A673 (cell line): ENCODE data around the gene CCDC57. TPM values are rescaled to one million over a fixed set of nuclear protein-coding genes. Genes with fewer than 3 reads are reported as not detected.

Experiments used
- BruUV-seq: library from RNA; stranded (reverse); fragments of 400-500 nt; replicated peaks from 2 replicates; lab custom pipeline; 2021; lab: Mats Ljungman, UMichigan
- CTCF ChIA-PET: fragments of 300-600 bp; sonication (Branson Sonifier 250); formaldehyde crosslinking; loops from one replicate; lab custom pipeline; 2022; ENCODE audit warnings: antibody characterized with exemption; lab: Charles Lee
- POLR2A ChIA-PET: fragments of 300-600 bp; sonication (Branson Sonifier 250); formaldehyde crosslinking; loops from one replicate; lab custom pipeline; 2022; ENCODE audit warnings: antibody characterized with exemption; ENCODE audit not compliant: low non-redundant PET; lab: Charles Lee
- DNase-seq: peaks from one replicate; pipeline ENCODE4 v3.0.0-alpha.2; 2015; ENCODE audit warnings: low spot score
- H3K27ac ChIP-seq: fragments of 200-600 bp; sonication (generic); 2 replicates; pipeline ENCODE4 v1.5.1; 2016; ENCODE audit warnings: mixed run types, low read depth, mild to moderate bottlenecking, mixed read lengths, antibody characterized with exemption, low read length; ENCODE audit not compliant: poor library complexity, severe bottlenecking
- H3K27me3 ChIP-seq: fragments of 200-600 bp; sonication (generic); replicated peaks from 2 replicates; pipeline ENCODE4 v1.6.1; 2017; ENCODE audit warnings: mixed run types, low read depth, mild to moderate bottlenecking, mixed read lengths, antibody characterized with exemption, low read length; ENCODE audit not compliant: insufficient read depth, poor library complexity
- H3K36me3 ChIP-seq: fragments of 200-600 bp; sonication (generic); 2 replicates; pipeline ENCODE4 v1.6.1; 2016; ENCODE audit warnings: mixed run types, mild to moderate bottlenecking, mixed read lengths, antibody characterized with exemption, low read length; ENCODE audit not compliant: insufficient read depth, poor library complexity, severe bottlenecking
- H3K4me1 ChIP-seq: fragments of 200-600 bp; sonication (generic); 2 replicates; pipeline ENCODE4 v1.6.1; 2017; ENCODE audit warnings: mixed run types, mild to moderate bottlenecking, mixed read lengths, antibody characterized with exemption, low read length; ENCODE audit not compliant: insufficient read depth, poor library complexity, severe bottlenecking
- H3K4me3 ChIP-seq: fragments of 200-600 bp; sonication (generic); 2 replicates; pipeline ENCODE4 v1.5.1; 2016; ENCODE audit warnings: low read depth, mixed run types, mild to moderate bottlenecking, mixed read lengths, low read length; ENCODE audit not compliant: poor library complexity, severe bottlenecking
- H3K9me3 ChIP-seq: fragments of 200-600 bp; sonication (generic); 2 replicates; pipeline ENCODE4 v1.6.1; 2016; ENCODE audit warnings: mixed run types, low read depth, mild to moderate bottlenecking, mixed read lengths, antibody characterized with exemption, low read length; ENCODE audit not compliant: poor library complexity, severe bottlenecking
- EZH2 ChIP-seq: fragments of 200-600 bp; sonication (generic); IDR thresholded peaks from 2 replicates; pipeline ENCODE4 v1.6.1; 2017; ENCODE audit warnings: borderline replicate concordance, low read depth, mild to moderate bottlenecking, mixed read lengths, antibody characterized with exemption, low read length; ENCODE audit not compliant: poor library complexity, severe bottlenecking
- intact Hi-C: fragments of 100-400 bp; cut with micrococcal nuclease; formaldehyde crosslinking; loops from one replicate; pipeline ENCODE4 v1.10.0; 2022; ENCODE audit not compliant: unreplicated experiment
- total RNA-seq: library from RNA; stranded (reverse); gene quantifications from 2 replicates; pipeline ENCODE4 v1.2.3, GENCODE V29; 2021
- TF ChIP-seq, protein P1 (sequence below): fragments of 300-800, 200-600 bp; sonication (generic); conservative IDR thresholded peaks from 2 replicates; pipeline ENCODE4 v1.5.1; 2017; ENCODE audit warnings: low read depth, mild to moderate bottlenecking, antibody characterized with exemption, low read length, moderate library complexity, mixed read lengths

CCDC57 gene
- total RNA-seq, 1 experiment from 2014 or later = 43.6 TPM

DNA sequence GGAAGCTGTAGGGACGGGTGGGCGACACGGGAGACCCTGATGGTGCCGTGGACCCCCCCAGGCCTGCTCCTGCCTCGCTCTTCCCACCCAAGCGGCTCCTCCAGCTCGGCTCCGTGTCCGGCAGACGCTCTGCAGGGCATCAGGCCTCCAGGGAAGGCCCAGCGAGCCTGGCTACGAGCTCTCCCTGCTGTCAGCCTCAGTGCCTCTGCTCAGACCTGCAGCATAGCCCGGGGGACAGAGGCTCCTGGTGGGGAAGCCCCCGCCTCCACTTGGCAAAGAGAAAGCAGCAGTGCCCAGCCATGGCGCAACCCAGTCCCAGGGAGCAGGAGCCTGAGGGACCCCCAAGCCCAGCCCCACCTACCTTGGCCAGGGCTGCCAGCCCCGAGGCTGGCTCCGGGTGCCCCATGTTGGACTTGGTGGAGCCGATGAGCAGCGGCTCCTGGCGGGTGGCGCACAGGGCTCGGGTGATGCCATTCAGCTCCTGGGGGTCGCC, 120.5 kb downstream of the CCDC57 start:
- peaks cover 96% of the 10 kb centered on the region for H3K36me3 ChIP-seq
- H3K27me3 ChIP-seq = no peaks in the 10 kb centered on the region
- peaks cover 13% of the 10 kb centered on the region for H3K4me1 ChIP-seq
- H3K27ac ChIP-seq = no peak overlapping the region
- no peak for TF ChIP-seq EZH2
- TF ChIP-seq, protein P1, sequence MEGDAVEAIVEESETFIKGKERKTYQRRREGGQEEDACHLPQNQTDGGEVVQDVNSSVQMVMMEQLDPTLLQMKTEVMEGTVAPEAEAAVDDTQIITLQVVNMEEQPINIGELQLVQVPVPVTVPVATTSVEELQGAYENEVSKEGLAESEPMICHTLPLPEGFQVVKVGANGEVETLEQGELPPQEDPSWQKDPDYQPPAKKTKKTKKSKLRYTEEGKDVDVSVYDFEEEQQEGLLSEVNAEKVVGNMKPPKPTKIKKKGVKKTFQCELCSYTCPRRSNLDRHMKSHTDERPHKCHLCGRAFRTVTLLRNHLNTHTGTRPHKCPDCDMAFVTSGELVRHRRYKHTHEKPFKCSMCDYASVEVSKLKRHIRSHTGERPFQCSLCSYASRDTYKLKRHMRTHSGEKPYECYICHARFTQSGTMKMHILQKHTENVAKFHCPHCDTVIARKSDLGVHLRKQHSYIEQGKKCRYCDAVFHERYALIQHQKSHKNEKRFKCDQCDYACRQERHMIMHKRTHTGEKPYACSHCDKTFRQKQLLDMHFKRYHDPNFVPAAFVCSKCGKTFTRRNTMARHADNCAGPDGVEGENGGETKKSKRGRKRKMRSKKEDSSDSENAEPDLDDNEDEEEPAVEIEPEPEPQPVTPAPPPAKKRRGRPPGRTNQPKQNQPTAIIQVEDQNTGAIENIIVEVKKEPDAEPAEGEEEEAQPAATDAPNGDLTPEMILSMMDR = no peak
- no peak overlapping the region for H3K4me3 ChIP-seq
- intact Hi-C loops = no loop called here
- DNase-seq = no peak
- no peaks in the 10 kb centered on the region for H3K9me3 ChIP-seq
- POLR2A ChIA-PET = no interaction called here
- BruUV-seq = no TSS peak
- CTCF ChIA-PET = no interaction called here

DNA sequence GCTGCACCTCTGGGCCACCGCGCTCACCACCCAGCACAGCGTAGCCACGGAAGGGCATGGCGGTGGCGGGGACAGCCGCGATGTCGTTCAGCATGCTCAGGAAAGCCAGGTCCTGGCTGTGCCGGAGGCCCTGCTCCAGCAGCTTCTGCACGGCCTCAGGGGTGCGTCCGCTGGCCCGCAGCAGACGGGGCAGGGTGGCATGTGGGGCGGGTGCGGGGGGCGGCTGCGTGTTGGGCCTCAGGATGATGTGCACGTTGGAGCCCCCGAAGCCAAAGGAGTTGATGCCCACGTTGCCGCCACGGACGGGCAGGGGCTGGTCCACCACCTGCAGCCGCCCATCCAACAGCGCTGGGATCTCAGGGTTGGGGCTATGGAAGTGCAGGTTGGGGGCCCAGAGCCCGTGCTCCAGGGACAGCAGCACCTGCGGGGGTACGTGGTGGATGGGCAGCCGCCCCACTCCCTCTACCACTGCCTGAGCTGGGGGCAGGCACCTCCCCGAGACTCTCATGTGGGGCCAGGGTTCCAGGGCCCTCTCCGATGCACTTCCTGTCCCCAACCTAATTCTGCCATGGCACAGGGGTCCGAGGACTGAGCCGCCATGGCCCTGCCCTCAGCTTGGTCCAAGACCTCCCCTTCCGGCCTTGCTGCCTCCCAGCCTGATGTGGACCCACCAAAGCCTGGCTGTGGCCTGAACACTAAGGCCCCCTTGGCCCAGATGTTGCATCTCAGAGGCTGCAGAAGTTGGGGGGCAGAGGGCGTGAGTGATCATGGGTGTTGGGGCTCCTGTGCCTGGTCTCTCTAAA, 121.2 kb downstream of the CCDC57 start:
- intact Hi-C loops = no loop called here
- Histone ChIP-seq H3K27ac (no peak overlapping the region), H3K9me3 (no peaks in the 10 kb centered on the region), H3K4me1 (peaks cover 13% of the 10 kb centered on the region), H3K36me3 (peaks cover 96% of the 10 kb centered on the region), H3K4me3 (no peak overlapping the region), H3K27me3 (no peaks in the 10 kb centered on the region)
- CTCF ChIA-PET = no interaction called here
- no peak for DNase-seq
- no TSS peak for BruUV-seq
- POLR2A ChIA-PET = no interaction called here
- no peak for TF ChIP-seq EZH2

DNA sequence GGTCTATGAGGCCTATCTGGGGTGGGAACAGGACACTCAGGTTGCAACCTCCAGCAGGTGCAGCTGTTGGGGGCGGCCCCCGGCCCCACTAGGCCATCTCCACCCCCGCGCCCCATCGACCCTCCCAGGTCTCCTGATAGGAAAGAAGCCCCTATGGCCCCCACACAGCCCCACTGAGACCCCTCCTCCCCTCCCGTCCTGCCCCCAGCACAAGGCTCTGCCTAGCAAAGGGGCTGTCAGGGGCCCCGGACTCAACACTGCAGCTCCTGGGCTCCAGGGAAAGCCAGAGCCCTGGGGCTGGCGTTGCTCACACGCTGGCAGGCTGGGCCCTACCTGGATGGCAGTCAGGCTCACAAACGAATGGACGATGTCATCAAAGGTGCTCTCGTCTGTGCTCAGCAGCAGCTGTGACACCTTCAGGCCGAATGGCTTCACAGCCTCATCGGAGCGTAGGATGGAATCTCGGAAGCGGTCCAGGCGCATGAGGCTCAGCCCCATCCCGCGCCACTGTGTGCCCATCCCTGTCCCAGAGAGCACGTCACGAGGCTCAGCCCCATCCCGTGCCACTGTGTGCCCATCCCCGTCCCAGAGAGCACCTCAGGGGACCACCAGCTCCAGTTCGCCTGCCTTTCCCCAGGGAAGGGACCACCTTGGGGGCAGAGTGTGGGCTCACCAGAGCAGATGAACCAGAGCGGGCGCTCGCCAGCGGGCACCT, 121.9 kb downstream of the CCDC57 start:
- Histone ChIP-seq H3K4me1 (peaks cover 5% of the 10 kb centered on the region), H3K27me3 (no peaks in the 10 kb centered on the region), H3K27ac (no peak overlapping the region), H3K36me3 (peaks cover 96% of the 10 kb centered on the region), H3K4me3 (no peak overlapping the region), H3K9me3 (no peaks in the 10 kb centered on the region)
- DNase-seq = no peak
- POLR2A ChIA-PET = no interaction called here
- TF ChIP-seq EZH2 = no peak
- TF ChIP-seq, protein P1 = no peak
- intact Hi-C loops = no loop called here
- no TSS peak for BruUV-seq
- CTCF ChIA-PET = no interaction called here
